ENCODE data around the gene MOB3C.

The MOB3C gene

DNA sequence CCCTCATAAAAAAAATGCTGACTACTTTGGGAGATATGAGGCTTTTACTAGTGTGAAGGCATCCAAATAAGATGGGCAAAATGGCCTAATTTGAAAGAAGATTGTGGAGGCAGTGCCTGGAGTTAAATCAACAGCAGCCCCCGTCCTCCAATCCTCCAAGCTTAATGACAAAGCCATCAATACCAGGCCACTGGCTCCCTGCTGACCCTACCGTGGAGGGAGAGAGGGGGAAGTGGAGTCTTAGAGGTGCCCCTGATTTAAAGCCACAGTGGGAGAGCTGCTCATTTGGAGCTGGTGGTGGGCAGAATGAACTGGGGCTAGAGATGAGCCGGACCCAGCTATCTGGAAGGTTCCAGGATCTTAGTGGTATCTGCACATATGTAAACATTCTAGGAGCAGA is 40.8 kb downstream of the MOB3C start:
- no peak for DNase-seq (ENCODE audit: low spot score)

DNA sequence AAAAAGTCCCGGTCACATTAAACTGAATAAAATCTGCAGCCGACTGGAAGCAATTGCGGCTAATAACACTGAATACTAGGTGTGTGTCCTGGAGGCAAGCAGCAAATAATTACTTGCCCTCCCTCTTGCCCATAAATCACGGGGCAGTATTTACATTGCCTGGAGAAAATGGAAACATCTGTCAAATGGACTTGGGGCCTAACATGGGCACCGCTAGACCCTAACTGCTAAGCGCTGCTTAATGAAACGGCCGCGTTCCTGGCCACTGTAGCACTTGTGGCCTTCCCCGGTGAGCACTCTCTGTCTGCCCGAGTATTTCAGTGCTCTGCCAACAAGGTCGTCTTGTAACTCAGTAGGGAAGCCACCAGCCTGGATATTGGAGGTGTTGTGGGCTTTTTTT is 41.3 kb downstream of the MOB3C start:
- DNase-seq (ENCODE audit: low spot score): no peak

GRCh38 chr1:46571691-46572225 is 44.9 kb downstream of the MOB3C start:
- DNase-seq (ENCODE audit: low spot score): no peak

GRCh38 chr1:46569884-46570725 is 46.5 kb downstream of the MOB3C start:
- DNase-seq (ENCODE audit: low spot score): no peak

GRCh38 chr1:46569116-46569515 is 47.5 kb downstream of the MOB3C start:
- DNase-seq (ENCODE audit: low spot score): no peak

DNA sequence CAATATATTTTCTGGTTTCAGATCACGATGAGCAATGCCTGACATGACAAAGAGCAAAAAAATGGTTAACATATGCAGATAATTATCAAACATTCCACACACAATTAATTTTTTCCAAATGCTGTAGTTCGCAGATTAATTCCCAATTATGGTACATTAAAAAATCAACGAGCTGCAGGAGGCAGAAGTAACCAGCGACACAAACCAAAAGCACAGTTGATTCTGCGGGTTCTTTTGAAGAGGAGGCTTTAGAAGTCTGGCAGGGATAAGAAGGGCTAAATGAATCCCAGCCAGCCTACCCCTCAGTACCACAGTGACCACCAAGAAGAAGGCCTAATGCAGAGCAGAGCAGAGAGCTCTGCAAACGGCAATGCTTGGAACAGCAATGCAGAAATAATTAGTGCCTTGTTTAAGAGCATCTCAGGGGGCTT is 48.1 kb downstream of the MOB3C start:
- no peak for DNase-seq (ENCODE audit: low spot score)

- no peak for DNase-seq (ENCODE audit: low spot score)
These were observed 53.3 kb downstream of the MOB3C start for GRCh38 chr1:46563341-46563740.

DNA sequence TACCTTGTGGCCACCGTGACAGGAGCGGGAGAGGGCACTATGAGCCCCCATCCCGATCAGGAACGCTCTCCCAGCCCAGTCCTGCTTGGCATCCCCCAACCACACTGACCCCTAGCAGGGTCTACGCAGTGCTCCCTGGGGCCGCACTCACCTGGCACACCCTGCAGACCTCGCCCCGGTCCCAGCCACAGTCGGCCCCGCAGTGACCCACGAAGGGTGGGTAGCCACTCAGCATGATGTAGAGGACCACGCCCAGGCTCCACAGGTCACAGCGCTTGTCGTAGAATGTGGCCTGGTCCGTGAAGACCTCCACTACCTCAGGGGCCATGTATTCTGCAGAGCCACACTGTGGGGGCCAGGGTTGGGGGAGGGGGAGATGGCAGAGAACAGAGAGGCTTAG is 54.1 kb downstream of the MOB3C start:
- DNase-seq (ENCODE audit: low spot score): no peak

DNA sequence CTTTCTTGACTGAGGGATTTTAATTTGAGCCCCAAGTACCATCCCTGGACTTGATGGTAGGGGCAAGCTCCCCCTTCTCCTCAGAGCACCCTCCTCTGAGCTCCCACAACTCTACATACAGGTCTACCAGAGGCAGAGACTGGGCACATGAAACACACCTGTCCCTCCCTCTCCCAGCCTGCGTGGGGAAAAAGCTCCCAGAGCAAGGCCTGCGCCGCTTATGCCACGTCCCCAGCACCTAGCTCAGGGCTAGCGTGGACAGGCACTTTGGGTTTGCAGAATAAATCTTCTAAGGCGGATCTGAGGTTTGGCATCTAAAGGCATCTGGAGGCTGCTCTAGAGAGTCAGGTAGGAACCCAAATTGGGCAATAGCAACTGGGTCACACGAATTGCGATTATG is 57.6 kb downstream of the MOB3C start:
- DNase-seq (ENCODE audit: low spot score): no peak

- no peak for DNase-seq (ENCODE audit: low spot score)
These were observed 58.3 kb downstream of the MOB3C start for GRCh38 chr1:46558141-46558963.

Measured in Ammon's horn (tissue), 1 donor.